HUES48 (cell line): Measurements from ENCODE around the gene ALX4.

Source experiments
- H3K27ac ChIP-seq: one replicate; pipeline ENCODE4 v1.7.0; 2013; ENCODE audit warnings: low read depth, low read length, inconsistent platforms
- H3K27me3 ChIP-seq: 2 replicates; pipeline ENCODE4 v1.6.1; 2013; ENCODE audit warnings: mild to moderate bottlenecking, low read length; ENCODE audit not compliant: control insufficient read depth, insufficient read depth
- H3K36me3 ChIP-seq: 2 replicates; pipeline ENCODE4 v1.6.1; 2013; ENCODE audit warnings: low read length; ENCODE audit not compliant: control insufficient read depth, insufficient read depth
- H3K4me1 ChIP-seq: 2 replicates; pipeline ENCODE4 v1.6.1; 2013; ENCODE audit warnings: mild to moderate bottlenecking, low read length; ENCODE audit not compliant: control insufficient read depth, insufficient read depth
- H3K4me3 ChIP-seq: 2 replicates; pipeline ENCODE4 v1.5.1; 2013; ENCODE audit warnings: mild to moderate bottlenecking, low read depth, low read length
- H3K9ac ChIP-seq: 2 replicates; pipeline ENCODE4 v1.6.1; 2013; ENCODE audit warnings: mild to moderate bottlenecking, low read depth, low read length, moderate library complexity
- H3K9me3 ChIP-seq: 2 replicates; pipeline ENCODE4 v1.6.1; 2013; ENCODE audit warnings: low read length; ENCODE audit not compliant: control insufficient read depth, insufficient read depth

ALX4 gene

GRCh38 chr11:44274404-44274803, 35.5 kb downstream of the ALX4 start:
- Histone ChIP-seq H3K36me3 (no peaks in the 10 kb centered on the region), H3K9ac (no peak overlapping the region), H3K27me3 (no peaks in the 10 kb centered on the region), H3K27ac (no peak overlapping the region), H3K4me3 (no peak overlapping the region), H3K9me3 (no peaks in the 10 kb centered on the region), H3K4me1 (no peaks in the 10 kb centered on the region)

- Histone ChIP-seq H3K27ac (no peak overlapping the region), H3K4me3 (no peak overlapping the region), H3K27me3 (no peaks in the 10 kb centered on the region), H3K4me1 (no peaks in the 10 kb centered on the region), H3K9ac (no peak overlapping the region), H3K36me3 (no peaks in the 10 kb centered on the region), H3K9me3 (no peaks in the 10 kb centered on the region)
These were observed 38.7 kb downstream of the ALX4 start for GRCh38 chr11:44271286-44271685.

- H3K27me3 ChIP-seq: no peaks in the 10 kb centered on the region
- no peak overlapping the region for H3K4me3 ChIP-seq
- H3K9me3 ChIP-seq: no peaks in the 10 kb centered on the region
- H3K4me1 ChIP-seq: no peaks in the 10 kb centered on the region
- H3K9ac ChIP-seq: no peak overlapping the region
- no peak overlapping the region for H3K27ac ChIP-seq
- H3K36me3 ChIP-seq: no peaks in the 10 kb centered on the region
These were observed 39.3 kb downstream of the ALX4 start for GRCh38 chr11:44270403-44271273.

- Histone ChIP-seq H3K9me3 (no peaks in the 10 kb centered on the region), H3K4me1 (no peaks in the 10 kb centered on the region), H3K27ac (no peak overlapping the region), H3K4me3 (no peak overlapping the region), H3K27me3 (no peaks in the 10 kb centered on the region), H3K9ac (no peak overlapping the region), H3K36me3 (no peaks in the 10 kb centered on the region)
These were observed 40.3 kb downstream of the ALX4 start for GRCh38 chr11:44269369-44270351.

- Histone ChIP-seq H3K27me3 (no peaks in the 10 kb centered on the region), H3K9ac (no peak overlapping the region), H3K27ac (no peak overlapping the region), H3K4me1 (no peaks in the 10 kb centered on the region), H3K4me3 (no peak overlapping the region), H3K9me3 (no peaks in the 10 kb centered on the region), H3K36me3 (no peaks in the 10 kb centered on the region)
These were observed 41.3 kb downstream of the ALX4 start for GRCh38 chr11:44268614-44269080.

GRCh38 chr11:44267750-44268613, 42.0 kb downstream of the ALX4 start:
- H3K4me1 ChIP-seq: no peaks in the 10 kb centered on the region
- no peak overlapping the region for H3K9ac ChIP-seq
- no peaks in the 10 kb centered on the region for H3K36me3 ChIP-seq
- no peak overlapping the region for H3K4me3 ChIP-seq
- H3K27ac ChIP-seq: no peak overlapping the region
- no peaks in the 10 kb centered on the region for H3K9me3 ChIP-seq
- no peaks in the 10 kb centered on the region for H3K27me3 ChIP-seq

GRCh38 chr11:44267006-44267749, 42.8 kb downstream of the ALX4 start:
- Histone ChIP-seq H3K9me3 (no peaks in the 10 kb centered on the region), H3K4me3 (no peak overlapping the region), H3K27me3 (no peaks in the 10 kb centered on the region)

GRCh38 chr11:44266056-44266780, 43.7 kb downstream of the ALX4 start:
- Histone ChIP-seq H3K27ac (no peak overlapping the region), H3K9me3 (no peaks in the 10 kb centered on the region), H3K4me3 (no peak overlapping the region), H3K4me1 (no peaks in the 10 kb centered on the region), H3K36me3 (no peaks in the 10 kb centered on the region), H3K27me3 (no peaks in the 10 kb centered on the region), H3K9ac (no peak overlapping the region)

More at GRCh38 chr11:44267006-44267749, 42.8 kb downstream of the ALX4 start:
- H3K36me3 ChIP-seq: no peaks in the 10 kb centered on the region
- no peak overlapping the region for H3K9ac ChIP-seq
- H3K4me1 ChIP-seq: no peaks in the 10 kb centered on the region
- no peak overlapping the region for H3K27ac ChIP-seq

GRCh38 chr11:44264761-44265160, 45.2 kb downstream of the ALX4 start:
- Histone ChIP-seq H3K4me1 (no peaks in the 10 kb centered on the region), H3K27me3 (no peaks in the 10 kb centered on the region), H3K27ac (no peak overlapping the region), H3K9me3 (no peaks in the 10 kb centered on the region), H3K36me3 (no peaks in the 10 kb centered on the region), H3K4me3 (no peak overlapping the region), H3K9ac (no peak overlapping the region)
